ENCODE results near the gene CPED1.
"Not testable (repeated sequence)": the region's sequence is repeated elsewhere in the genome, so short reads cannot be mapped to it uniquely, and the experiment has no call there.

DNA sequence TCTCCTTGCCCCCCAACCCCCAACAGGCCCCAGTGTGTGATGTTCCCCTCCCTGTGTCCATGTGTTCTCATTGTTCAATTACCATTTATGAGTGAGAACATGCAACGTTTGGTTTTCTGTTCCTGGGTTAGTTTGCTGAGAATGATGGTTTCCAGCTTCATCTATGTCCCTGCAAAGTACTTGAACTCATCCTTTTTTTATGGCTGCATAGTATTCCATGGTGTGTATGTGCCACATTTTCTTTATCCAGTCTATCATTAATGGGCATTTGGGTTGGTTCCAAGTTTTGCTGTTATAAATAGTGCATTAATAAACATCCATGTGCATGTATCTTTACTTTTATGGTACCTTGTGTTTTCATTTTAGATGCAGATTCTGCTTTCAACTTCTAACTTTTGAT, 136.9 kb downstream of the CPED1 start:
- TF ChIP-seq, protein P1, sequence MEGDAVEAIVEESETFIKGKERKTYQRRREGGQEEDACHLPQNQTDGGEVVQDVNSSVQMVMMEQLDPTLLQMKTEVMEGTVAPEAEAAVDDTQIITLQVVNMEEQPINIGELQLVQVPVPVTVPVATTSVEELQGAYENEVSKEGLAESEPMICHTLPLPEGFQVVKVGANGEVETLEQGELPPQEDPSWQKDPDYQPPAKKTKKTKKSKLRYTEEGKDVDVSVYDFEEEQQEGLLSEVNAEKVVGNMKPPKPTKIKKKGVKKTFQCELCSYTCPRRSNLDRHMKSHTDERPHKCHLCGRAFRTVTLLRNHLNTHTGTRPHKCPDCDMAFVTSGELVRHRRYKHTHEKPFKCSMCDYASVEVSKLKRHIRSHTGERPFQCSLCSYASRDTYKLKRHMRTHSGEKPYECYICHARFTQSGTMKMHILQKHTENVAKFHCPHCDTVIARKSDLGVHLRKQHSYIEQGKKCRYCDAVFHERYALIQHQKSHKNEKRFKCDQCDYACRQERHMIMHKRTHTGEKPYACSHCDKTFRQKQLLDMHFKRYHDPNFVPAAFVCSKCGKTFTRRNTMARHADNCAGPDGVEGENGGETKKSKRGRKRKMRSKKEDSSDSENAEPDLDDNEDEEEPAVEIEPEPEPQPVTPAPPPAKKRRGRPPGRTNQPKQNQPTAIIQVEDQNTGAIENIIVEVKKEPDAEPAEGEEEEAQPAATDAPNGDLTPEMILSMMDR (IDR thresholded peaks at IDR 0.05), result not testable (repeated sequence)
- TF ChIP-seq POLR2A (IDR thresholded peaks at IDR 0.05), result not testable (repeated sequence)
